Common myeloid progenitor, CD34-positive (primary cell): ENCODE measurements around the gene DPCD.
"Not testable (repeated sequence)": the region's sequence is repeated elsewhere in the genome, so short reads cannot be mapped to it uniquely, and the experiment has no call there.

Source experiments
- CTCF ChIA-PET: fragments of 350-600 bp; sonication (Branson Sonifier 250); formaldehyde crosslinking; loops from one replicate; lab custom pipeline; 2021; ENCODE audit warnings: antibody characterized with exemption; lab: Charles Lee
- POLR2A ChIA-PET: fragments of 350-600 bp; sonication (Branson Sonifier 250); formaldehyde crosslinking; loops from one replicate; lab custom pipeline; 2021; ENCODE audit warnings: antibody characterized with exemption; lab: Charles Lee
- DNase-seq, 3 donors: peaks; one replicate each; pipeline versions ENCODE4 v3.0.0 to v3.0.0-alpha.2; 2013
- H3K27ac ChIP-seq, 2 experiments: 1 replicate in 1 of 2; 2 replicates in 1 of 2; pipeline ENCODE4 v1.7.0; 2013; ENCODE audit warnings: inconsistent platforms in 2 of 2, low read length in 2 of 2, mild to moderate bottlenecking in 2 of 2, low read depth in 1 of 2, moderate library complexity in 1 of 2; ENCODE audit not compliant: severe bottlenecking in 2 of 2, insufficient read depth in 1 of 2, poor library complexity in 1 of 2
- H3K27me3 ChIP-seq, 5 experiments: replicated peaks in 2 of 5; 1 replicate in 3 of 5; 2 replicates in 2 of 5; pipeline versions ENCODE4 v1.6.1 to v1.7.0; 2013; ENCODE audit warnings: low read length in 4 of 5, mild to moderate bottlenecking in 2 of 5, moderate library complexity in 2 of 5, inconsistent platforms in 1 of 5; ENCODE audit not compliant: insufficient read depth in 5 of 5, control insufficient read depth in 4 of 5
- H3K36me3 ChIP-seq, 4 experiments: 1 replicate in 2 of 4; 2 replicates in 2 of 4; pipeline versions ENCODE4 v1.6.1 to v1.7.0; 2013; ENCODE audit warnings: low read length in 3 of 4, control low read depth in 1 of 4, mild to moderate bottlenecking in 1 of 4; ENCODE audit not compliant: control insufficient read depth in 4 of 4, insufficient read depth in 4 of 4
- H3K4me1 ChIP-seq, 4 experiments: 1 replicate in 3 of 4; 2 replicates in 1 of 4; pipeline versions ENCODE4 v1.6.1 to v1.7.1; 2013; ENCODE audit warnings: low read length in 3 of 4, mild to moderate bottlenecking in 3 of 4, control low read depth in 1 of 4, inconsistent platforms in 1 of 4, moderate library complexity in 1 of 4; ENCODE audit not compliant: control insufficient read depth in 4 of 4, insufficient read depth in 4 of 4; ENCODE audit errors: control extremely low read depth in 1 of 4
- H3K4me3 ChIP-seq, 7 experiments: 1 replicate in 4 of 7; 2 replicates in 3 of 7; pipeline versions ENCODE4 v1.5.1 to v1.7.0; 2013; ENCODE audit warnings: mild to moderate bottlenecking in 7 of 7, low read length in 6 of 7, moderate library complexity in 6 of 7, inconsistent platforms in 2 of 7, low read depth in 2 of 7, control low read depth in 1 of 7; ENCODE audit not compliant: insufficient read depth in 4 of 7, control insufficient read depth in 1 of 7; ENCODE audit errors: extremely low read depth in 1 of 7
- H3K9me3 ChIP-seq, 5 experiments: 1 replicate in 4 of 5; 2 replicates in 1 of 5; pipeline versions ENCODE4 v1.6.1 to v1.7.1; 2013; ENCODE audit warnings: low read length in 4 of 5, mild to moderate bottlenecking in 2 of 5, inconsistent platforms in 1 of 5, low read depth in 1 of 5, moderate library complexity in 1 of 5; ENCODE audit not compliant: control insufficient read depth in 4 of 5, insufficient read depth in 2 of 5; ENCODE audit errors: control extremely low read depth in 1 of 5
- WGBS: methylation state at CpG from one replicate; pipeline ENCODE4 v1.1.5; 2013; ENCODE audit not compliant: insufficient coverage; 5-methylcytosine and 5-hydroxymethylcytosine counted together

The DPCD gene

DNA sequence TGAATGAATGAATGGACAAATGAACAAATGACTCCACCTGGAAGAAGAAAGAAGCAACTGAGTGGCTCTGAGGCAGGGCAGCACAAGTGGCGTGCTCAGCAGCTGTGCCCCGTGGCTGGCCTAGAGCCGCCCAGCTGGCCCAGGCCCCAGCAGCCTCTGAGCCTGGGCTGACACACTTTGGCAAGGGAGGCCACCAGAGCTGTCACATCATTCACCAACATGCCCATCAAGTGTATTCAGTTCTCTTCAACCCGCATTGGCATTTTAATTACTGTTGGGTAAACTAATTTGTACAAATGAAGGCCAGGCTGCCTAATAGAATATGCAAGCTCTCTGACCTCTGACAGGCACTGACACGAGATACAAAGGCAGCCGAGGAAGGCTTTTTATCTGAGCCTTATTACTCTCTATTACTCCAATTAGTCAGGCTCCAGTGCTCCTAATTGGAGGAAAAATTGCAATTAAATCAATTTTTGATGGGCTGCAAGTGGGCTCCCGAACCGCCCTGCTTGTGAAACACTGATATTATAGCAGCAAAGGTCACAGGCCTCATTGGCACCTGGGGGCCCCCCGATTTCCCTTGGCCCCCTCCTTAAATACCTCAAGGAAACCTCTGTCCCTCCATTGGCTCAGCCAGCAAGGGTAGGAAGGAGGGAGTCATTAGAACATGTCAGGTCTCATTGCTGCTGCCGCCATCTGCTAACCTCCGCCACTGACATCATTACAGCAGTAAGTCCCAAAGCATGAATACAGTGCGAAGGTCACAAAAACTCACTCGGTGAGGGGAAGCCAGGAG lies 41.9 kb downstream of the DPCD start:
- ChIA-PET CTCF (interaction anchor here (0.7 kb wide), 1 partner anchor 25 kb away, joined by 3 read pairs; no protein-coding TSS in a partner anchor), POLR2A (no interaction called here)
- 100% methylated on average over 4 of the region's 13 CpGs for WGBS
- no peaks in the 10 kb centered on the region for H3K4me1 ChIP-seq
- no peaks in the 10 kb centered on the region for H3K9me3 ChIP-seq
- no peaks in the 10 kb centered on the region for H3K27me3 ChIP-seq
- no peak overlapping the region for H3K4me3 ChIP-seq
- no peak for DNase-seq
- no peak overlapping the region for H3K27ac ChIP-seq
- H3K36me3 ChIP-seq, result peaks cover 3 to 17% (median 9%) of the 10 kb centered on the region in 4 experiments

DNA sequence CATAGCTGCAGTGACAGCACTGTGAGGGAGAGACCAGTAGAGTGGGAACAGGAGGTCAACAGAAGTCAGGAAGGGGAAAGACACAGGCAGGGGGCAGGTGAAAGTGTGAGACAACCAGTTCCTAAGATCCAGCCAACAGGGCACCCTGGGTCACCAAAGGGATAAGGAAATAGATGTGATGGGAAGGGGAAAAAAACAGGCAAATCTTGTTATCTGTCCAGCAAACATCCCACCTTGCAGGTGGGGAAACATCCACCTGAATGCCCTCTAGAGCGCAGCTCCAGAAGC lies 42.5 kb downstream of the DPCD start:
- Histone ChIP-seq H3K36me3 (peaks cover 3 to 16% (median 9%) of the 10 kb centered on the region in 4 experiments), H3K9me3 (no peaks in the 10 kb centered on the region), H3K4me3 (no peak overlapping the region), H3K4me1 (no peaks in the 10 kb centered on the region), H3K27ac (no peak overlapping the region), H3K27me3 (no peaks in the 10 kb centered on the region)
- DNase-seq, result no peak
- POLR2A ChIA-PET, result no interaction called here
- CTCF ChIA-PET, result no interaction called here
- 100% methylated on average over 1 of the region's 1 CpG for WGBS

DNA sequence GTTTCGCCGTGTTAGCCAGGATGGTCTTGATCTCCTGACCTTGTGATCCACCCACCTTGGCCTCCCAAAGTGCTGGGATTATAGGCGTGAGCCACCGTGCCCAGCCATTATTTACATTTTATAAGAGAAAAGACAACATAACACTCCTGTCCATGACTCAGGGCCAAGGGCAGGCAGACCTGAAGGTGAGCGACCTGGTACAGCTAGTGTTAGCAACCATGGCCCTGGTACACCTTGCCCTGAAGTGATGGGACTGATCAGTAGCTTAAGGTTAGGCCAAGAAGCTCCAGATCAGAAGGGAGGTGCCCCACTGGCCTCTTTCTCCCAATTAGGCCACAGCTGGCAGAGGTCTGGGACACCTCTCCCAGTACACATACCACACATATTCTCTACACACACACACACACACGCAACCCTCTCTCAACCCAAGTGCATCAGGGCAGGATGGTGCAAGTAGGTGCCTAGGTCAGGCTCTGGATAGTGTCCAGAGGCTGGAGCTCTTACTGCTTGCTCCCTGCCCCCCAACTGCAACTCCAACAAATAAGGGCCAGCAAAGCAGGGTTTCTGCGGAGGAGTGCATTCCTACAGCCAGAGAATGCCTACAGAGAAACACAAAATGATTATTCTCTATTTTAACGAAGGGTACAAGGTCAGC lies 43.8 kb downstream of the DPCD start:
- Histone ChIP-seq H3K27ac (no peak overlapping the region), H3K4me3 (no peak overlapping the region), H3K27me3 (no peaks in the 10 kb centered on the region), H3K4me1 (no peaks in the 10 kb centered on the region), H3K9me3 (no peaks in the 10 kb centered on the region), H3K36me3 (peaks cover 0 to 14% (median 7%) of the 10 kb centered on the region in 4 experiments)
- WGBS, result 100% methylated on average over 3 of the region's 8 CpGs
- ChIA-PET CTCF (no interaction called here), POLR2A (no interaction called here)
- no peak for DNase-seq

DNA sequence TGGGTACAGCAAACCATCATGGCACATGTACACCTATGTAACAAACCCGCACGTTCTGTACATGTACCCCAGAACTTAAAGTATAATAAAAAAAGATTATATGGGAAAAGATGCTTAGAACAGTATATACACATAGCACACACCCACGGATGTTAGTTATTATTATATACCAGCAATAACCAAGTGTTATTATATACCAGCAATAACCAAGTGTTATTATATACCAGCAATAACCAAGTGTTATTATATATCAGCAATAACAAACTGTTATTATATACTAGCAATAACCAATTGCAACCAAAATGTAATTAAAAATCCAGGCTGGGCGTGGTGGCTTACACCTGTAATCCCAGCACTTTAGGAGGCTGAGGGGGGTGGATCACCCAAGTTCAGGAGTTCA lies 45.4 kb downstream of the DPCD start:
- DNase-seq, H3K27me3 ChIP-seq, H3K27ac ChIP-seq, CTCF ChIA-PET, H3K9me3 ChIP-seq, H3K4me1 ChIP-seq, H3K4me3 ChIP-seq, POLR2A ChIA-PET: not testable (repeated sequence)
- peaks cover 3 to 20% (median 10%) of the 10 kb centered on the region in 4 experiments for H3K36me3 ChIP-seq
- no CpG with 5 or more reads among the region's 4 CpGs for WGBS

DNA sequence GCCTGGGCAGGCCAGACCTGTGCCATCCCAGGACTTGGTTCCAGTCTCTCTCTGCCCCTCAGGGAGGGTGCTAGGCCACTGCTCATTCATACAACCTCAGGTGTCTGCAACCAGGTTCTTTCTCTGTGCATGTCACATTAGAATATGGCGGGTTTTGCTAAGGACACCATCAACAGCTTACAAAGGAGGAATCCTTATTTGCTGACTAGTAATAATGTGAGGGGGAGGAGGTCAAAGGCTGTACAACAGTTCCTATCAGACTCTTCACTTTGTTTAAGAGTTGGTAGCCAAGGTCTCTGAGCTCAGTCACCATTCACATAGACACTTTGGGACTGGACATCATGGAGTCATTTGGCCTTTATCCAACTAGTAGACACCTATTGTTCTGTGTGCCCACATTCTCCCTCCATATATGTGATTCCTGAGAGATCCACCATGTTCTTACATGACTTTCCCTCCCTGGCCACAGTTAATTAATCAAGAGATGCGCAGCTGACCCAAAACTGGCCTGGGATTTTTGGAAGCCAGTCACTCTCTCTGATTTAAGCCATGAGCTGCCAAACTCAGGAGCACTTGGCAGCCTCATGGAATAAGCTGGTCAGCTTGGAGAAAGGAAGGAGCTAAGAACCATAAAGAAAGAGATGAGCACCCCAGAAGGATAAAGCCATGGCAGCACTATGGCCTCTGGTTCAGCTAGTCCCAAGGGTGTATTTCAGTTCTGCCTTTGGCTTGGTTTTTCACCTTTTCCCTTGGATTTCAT lies 51.2 kb downstream of the DPCD start:
- Histone ChIP-seq H3K4me3 (no peak overlapping the region), H3K27me3 (no peaks in the 10 kb centered on the region), H3K27ac (no peak overlapping the region), H3K36me3 (peaks cover 4 to 23% (median 10%) of the 10 kb centered on the region in 4 experiments), H3K9me3 (no peaks in the 10 kb centered on the region), H3K4me1 (no peaks in the 10 kb centered on the region)
- ChIA-PET CTCF (no interaction called here), POLR2A (no interaction called here)
- no peak for DNase-seq
- WGBS, result 100% methylated on average over 1 of the region's 2 CpGs

DNA sequence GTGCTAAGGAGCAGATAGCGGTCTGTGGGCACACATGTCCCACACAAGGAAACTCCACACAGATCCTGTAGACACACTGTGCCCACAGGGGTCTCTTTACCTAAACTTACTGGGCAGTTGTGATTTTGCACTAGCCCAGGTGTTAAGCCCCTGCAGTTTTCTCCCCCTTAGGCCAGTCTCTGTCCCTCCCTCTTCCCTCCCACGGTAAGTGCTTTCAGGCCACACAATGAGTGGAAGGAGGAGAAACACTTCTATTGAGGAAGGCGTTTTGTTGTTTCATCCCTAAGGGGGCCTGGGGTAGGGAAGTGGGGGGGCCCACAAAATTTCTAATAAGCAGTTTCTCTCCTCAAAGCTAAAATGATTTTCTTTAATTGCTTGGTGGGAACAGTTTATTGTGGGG lies 55.4 kb downstream of the DPCD start:
- H3K27me3 ChIP-seq, result no peaks in the 10 kb centered on the region
- ChIA-PET POLR2A (no interaction called here), CTCF (no interaction called here)
- DNase-seq, result no peak
- H3K4me1 ChIP-seq, result no peaks in the 10 kb centered on the region
- peaks cover 4 to 28% (median 22%) of the 10 kb centered on the region in 4 experiments for H3K36me3 ChIP-seq
- no peaks in the 10 kb centered on the region for H3K9me3 ChIP-seq
- H3K4me3 ChIP-seq, result no peak overlapping the region
- H3K27ac ChIP-seq, result no peak overlapping the region
- 100% methylated on average over 2 of the region's 3 CpGs for WGBS

DNA sequence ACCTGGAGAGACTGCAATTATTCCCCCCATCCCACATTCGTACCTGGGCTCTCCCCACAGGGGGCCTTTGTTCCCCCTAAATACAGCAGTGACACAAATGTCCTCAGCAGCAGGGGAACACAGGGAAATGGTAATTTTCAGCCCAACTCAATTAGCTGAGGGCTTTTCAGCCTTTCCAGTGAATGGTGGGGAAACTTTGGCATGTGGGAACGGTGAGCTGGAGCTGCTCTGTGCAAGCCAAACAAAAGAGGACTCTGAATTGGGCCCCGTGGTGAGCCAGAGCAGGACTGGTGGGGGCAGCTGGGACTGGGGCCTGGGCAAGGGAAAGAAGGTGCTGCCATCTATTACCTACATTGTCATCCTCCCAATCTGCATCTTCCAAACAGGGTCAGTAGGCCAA lies 55.9 kb downstream of the DPCD start:
- peaks cover 3 to 26% (median 21%) of the 10 kb centered on the region in 4 experiments for H3K36me3 ChIP-seq
- no peak for DNase-seq
- CTCF ChIA-PET, result no interaction called here
- no peak overlapping the region for H3K4me3 ChIP-seq
- H3K27me3 ChIP-seq, result no peaks in the 10 kb centered on the region
- no peaks in the 10 kb centered on the region for H3K4me1 ChIP-seq
- 100% methylated on average over 1 of the region's 3 CpGs for WGBS
- no peaks in the 10 kb centered on the region for H3K9me3 ChIP-seq
- H3K27ac ChIP-seq, result no peak overlapping the region
- POLR2A ChIA-PET, result no interaction called here
